HG03520 (cell line): ENCODE measurements around the gene KDM2A.
"Not testable (repeated sequence)": the region's sequence is repeated elsewhere in the genome, so short reads cannot be mapped to it uniquely, and the experiment has no call there.

Experiments
- ATAC-seq: cut with Tn5 transposase; IDR thresholded peaks from one replicate; pipeline ENCODE4 v1.9.1; 2021; ENCODE audit warnings: mild to moderate bottlenecking, moderate library complexity; ENCODE audit not compliant: unreplicated experiment

Gene KDM2A

GRCh38 chr11:67167091-67167490, 48.0 kb downstream of the KDM2A start:
- no peak for ATAC-seq

- ATAC-seq = no peak
Observed at GRCh38 chr11:67167719-67168118, 48.7 kb downstream of the KDM2A start.

GRCh38 chr11:67168911-67169310, 49.8 kb downstream of the KDM2A start:
- not testable (repeated sequence) for ATAC-seq

GRCh38 chr11:67174311-67174710, 55.2 kb downstream of the KDM2A start:
- no peak for ATAC-seq

GRCh38 chr11:67177399-67178281, 58.6 kb downstream of the KDM2A start:
- no peak for ATAC-seq

GRCh38 chr11:67178421-67178820, 59.4 kb downstream of the KDM2A start:
- ATAC-seq = no peak

GRCh38 chr11:67178878-67179277, 59.8 kb downstream of the KDM2A start:
- ATAC-seq = no peak

- no peak for ATAC-seq
Observed at GRCh38 chr11:67179892-67180490, 60.9 kb downstream of the KDM2A start.

GRCh38 chr11:67194096-67194495, 75.0 kb downstream of the KDM2A start:
- ATAC-seq = no peak

GRCh38 chr11:67195971-67196456, 77.0 kb downstream of the KDM2A start:
- ATAC-seq = no peak

GRCh38 chr11:67197606-67198005, 78.5 kb downstream of the KDM2A start:
- ATAC-seq = no peak

- ATAC-seq = not testable (repeated sequence)
Observed at GRCh38 chr11:67198781-67199180, 79.7 kb downstream of the KDM2A start.

- no peak for ATAC-seq
Observed at GRCh38 chr11:67199751-67200150, 80.7 kb downstream of the KDM2A start.

- ATAC-seq = no peak
Observed at GRCh38 chr11:67202028-67202427, 83.0 kb downstream of the KDM2A start.

GRCh38 chr11:67204822-67205221, 85.8 kb downstream of the KDM2A start:
- ATAC-seq = no peak

GRCh38 chr11:67209222-67209621, 90.2 kb downstream of the KDM2A start:
- not testable (repeated sequence) for ATAC-seq

GRCh38 chr11:67211656-67212436, 92.8 kb downstream of the KDM2A start:
- ATAC-seq = no peak

- ATAC-seq = no peak
Observed at GRCh38 chr11:67213178-67213621, 94.1 kb downstream of the KDM2A start.

GRCh38 chr11:67227726-67228125, 108.7 kb downstream of the KDM2A start:
- ATAC-seq = no peak

GRCh38 chr11:67230406-67230805, 111.3 kb downstream of the KDM2A start:
- ATAC-seq = no peak

- no peak for ATAC-seq
Observed at GRCh38 chr11:67230886-67231285, 111.8 kb downstream of the KDM2A start.
